GM12878 (cell line): ENCODE measurements around the gene ALG8. TPM values are rescaled to one million over a fixed set of nuclear protein-coding genes. Genes with fewer than 3 reads are reported as not detected.

Experiments used
- BCL11A ChIP-seq: IDR thresholded peaks from 2 replicates; pipeline ENCODE4 v1.6.1; 2011; ENCODE audit warnings: low read depth, low read length
- EED ChIP-seq: sonication (generic); IDR thresholded peaks from 2 replicates; pipeline ENCODE4 v1.6.1; 2016; ENCODE audit warnings: antibody characterized with exemption, low read depth
- FOXK2 ChIP-seq: fragments of 450-650 bp; IDR thresholded peaks from 2 replicates; pipeline ENCODE4 v1.6.1; 2017; ENCODE audit warnings: mild to moderate bottlenecking, moderate library complexity
- HDAC6 ChIP-seq: fragments of 200-600 bp; sonication (generic); IDR thresholded peaks from one replicate; pipeline ENCODE4 v1.8.0; 2017; ENCODE audit warnings: antibody characterized with exemption; ENCODE audit not compliant: unreplicated experiment
- IKZF1 ChIP-seq: fragments of 450-650 bp; conservative IDR thresholded peaks from 2 replicates; pipeline ENCODE4 v1.6.1; 2017; ENCODE audit warnings: antibody characterized with exemption, mild to moderate bottlenecking
- JUNB ChIP-seq: IDR thresholded peaks from 2 replicates; pipeline ENCODE4 v1.6.1; 2016; ENCODE audit warnings: antibody characterized with exemption, mild to moderate bottlenecking
- NBN ChIP-seq: fragments of 450-650 bp; IDR thresholded peaks from 2 replicates; pipeline ENCODE4 v1.6.1; 2016
- REST ChIP-seq: IDR thresholded peaks from 2 replicates; pipeline ENCODE4 v1.6.1; 2012; ENCODE audit warnings: mild to moderate bottlenecking, low read depth, low read length
- ZBTB4 ChIP-seq: fragments of 450-650 bp; formaldehyde crosslinking; IDR thresholded peaks from 2 replicates; pipeline ENCODE4 v1.4.0; 2022; ENCODE audit warnings: mild to moderate bottlenecking, moderate library complexity
- ZNF24 ChIP-seq: fragments of 450-650 bp; IDR thresholded peaks from 2 replicates; pipeline ENCODE4 v1.6.1; 2017; ENCODE audit warnings: antibody characterized with exemption, mild to moderate bottlenecking
- ZNF384 ChIP-seq: IDR thresholded peaks from 2 replicates; pipeline ENCODE4 v1.6.1; 2012; ENCODE audit warnings: low read depth, mild to moderate bottlenecking, low read length, improper control_type of control experiment, borderline replicate concordance
- polyA plus RNA-seq, 11 experiments: library from polyadenylated mRNA; depleted of rRNA in 4 of 11; unstranded in 6 of 11; stranded (reverse) in 5 of 11; fragments of >200 nt; fragmentation: Nextera tagmentation in 4 of 11; fragmentation: Illumina TruSeq in 1 of 11; extraction: Ambion mirVana in 4 of 11; extraction: Trizol in 1 of 11; gene quantifications; 1 replicate in 1 of 11; 2 replicates in 10 of 11; pipeline versions ENCODE4 v1.2.1 to v1.2.3, GENCODE V29; 2011 to 2016; ENCODE audit warnings: inconsistent platforms in 2 of 11, missing spikeins in 2 of 11, low read depth in 1 of 11
- total RNA-seq, 4 experiments: library from RNA; depleted of rRNA in 3 of 4; stranded (reverse); fragments of >200 nt in 3 of 4; fragmentation: Illumina TruSeq in 1 of 4; extraction: Trizol in 1 of 4; gene quantifications; 2 replicates each; pipeline versions ENCODE4 v1.2.1 to v1.2.3, GENCODE V29; 2013 to 2021
- TF ChIP-seq, protein P1 (sequence below): fragments of 450-650 bp; IDR thresholded peaks from 2 replicates; pipeline ENCODE4 v1.6.1; 2016; ENCODE audit warnings: mild to moderate bottlenecking
- TF ChIP-seq, protein P2 (sequence below): fragments of 450-650 bp; IDR thresholded peaks from 2 replicates; pipeline ENCODE4 v1.6.1; 2017; ENCODE audit warnings: antibody characterized with exemption, mild to moderate bottlenecking, moderate library complexity

ALG8 gene
- total and polyA plus RNA-seq, 10 of the 15 experiments (the other 5 are each of a cell fraction or from before 2014, with no cell fraction given) = 45.7 to 105 (median 68.4) TPM

- TF ChIP-seq REST (no peak), BCL11A (0 out of 2 replicates have a peak, but pooled peaks have one; percentile 1), ZNF384 (no peak), ZBTB4 (no peak), HDAC6 (no peak), ZNF24 (no peak), JUNB (no peak; the same call in 1 of the 2 replicates), IKZF1 (peak; percentile 96), FOXK2 (peak; percentile 34; the same call in 1 of the 2 replicates), EED (0 out of 2 replicates have a peak, but pooled peaks have one; percentile 13), NBN (0 out of 2 replicates have a peak, but pooled peaks have one; percentile 61)
- TF ChIP-seq, protein P1, sequence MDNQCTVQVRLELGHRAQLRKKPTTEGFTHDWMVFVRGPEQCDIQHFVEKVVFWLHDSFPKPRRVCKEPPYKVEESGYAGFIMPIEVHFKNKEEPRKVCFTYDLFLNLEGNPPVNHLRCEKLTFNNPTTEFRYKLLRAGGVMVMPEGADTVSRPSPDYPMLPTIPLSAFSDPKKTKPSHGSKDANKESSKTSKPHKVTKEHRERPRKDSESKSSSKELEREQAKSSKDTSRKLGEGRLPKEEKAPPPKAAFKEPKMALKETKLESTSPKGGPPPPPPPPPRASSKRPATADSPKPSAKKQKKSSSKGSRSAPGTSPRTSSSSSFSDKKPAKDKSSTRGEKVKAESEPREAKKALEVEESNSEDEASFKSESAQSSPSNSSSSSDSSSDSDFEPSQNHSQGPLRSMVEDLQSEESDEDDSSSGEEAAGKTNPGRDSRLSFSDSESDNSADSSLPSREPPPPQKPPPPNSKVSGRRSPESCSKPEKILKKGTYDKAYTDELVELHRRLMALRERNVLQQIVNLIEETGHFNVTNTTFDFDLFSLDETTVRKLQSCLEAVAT = peak; percentile 40; the same call in 1 of the 2 replicates
- TF ChIP-seq, protein P2, sequence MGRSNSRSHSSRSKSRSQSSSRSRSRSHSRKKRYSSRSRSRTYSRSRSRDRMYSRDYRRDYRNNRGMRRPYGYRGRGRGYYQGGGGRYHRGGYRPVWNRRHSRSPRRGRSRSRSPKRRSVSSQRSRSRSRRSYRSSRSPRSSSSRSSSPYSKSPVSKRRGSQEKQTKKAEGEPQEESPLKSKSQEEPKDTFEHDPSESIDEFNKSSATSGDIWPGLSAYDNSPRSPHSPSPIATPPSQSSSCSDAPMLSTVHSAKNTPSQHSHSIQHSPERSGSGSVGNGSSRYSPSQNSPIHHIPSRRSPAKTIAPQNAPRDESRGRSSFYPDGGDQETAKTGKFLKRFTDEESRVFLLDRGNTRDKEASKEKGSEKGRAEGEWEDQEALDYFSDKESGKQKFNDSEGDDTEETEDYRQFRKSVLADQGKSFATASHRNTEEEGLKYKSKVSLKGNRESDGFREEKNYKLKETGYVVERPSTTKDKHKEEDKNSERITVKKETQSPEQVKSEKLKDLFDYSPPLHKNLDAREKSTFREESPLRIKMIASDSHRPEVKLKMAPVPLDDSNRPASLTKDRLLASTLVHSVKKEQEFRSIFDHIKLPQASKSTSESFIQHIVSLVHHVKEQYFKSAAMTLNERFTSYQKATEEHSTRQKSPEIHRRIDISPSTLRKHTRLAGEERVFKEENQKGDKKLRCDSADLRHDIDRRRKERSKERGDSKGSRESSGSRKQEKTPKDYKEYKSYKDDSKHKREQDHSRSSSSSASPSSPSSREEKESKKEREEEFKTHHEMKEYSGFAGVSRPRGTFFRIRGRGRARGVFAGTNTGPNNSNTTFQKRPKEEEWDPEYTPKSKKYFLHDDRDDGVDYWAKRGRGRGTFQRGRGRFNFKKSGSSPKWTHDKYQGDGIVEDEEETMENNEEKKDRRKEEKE = peak; percentile 23; the same call in 1 of the 2 replicates
Measured at GRCh38 chr11:78139422-78140391, at the start of gene ALG8 (continued).
